ENCODE results near the gene MKRN1. TPM values are rescaled to one million over a fixed set of nuclear protein-coding genes. Genes with fewer than 3 reads are reported as not detected.
A peak's percentile ranks its signal among the peaks of the same experiment; 100 is the strongest.
"Not testable (repeated sequence)": the region's sequence is repeated elsewhere in the genome, so short reads cannot be mapped to it uniquely, and the experiment has no call there.

MKRN1 gene
- total and polyA plus RNA-seq, 2 of the 4 experiments (the other 2 are of a cell fraction) = 47.2 to 83.0 TPM

GRCh38 chr7:140509789-140510188 is 30.5 kb upstream of the MKRN1 start:
- Histone ChIP-seq H3K4me1 (ENCODE audit: control insufficient read depth, insufficient read depth, low read length) (peaks cover 7% of the 10 kb centered on the region), H4K91ac (ENCODE audit: insufficient read depth, low read depth, low read length) (no peak overlapping the region), H2AK9ac (replicated peaks; ENCODE audit: low read depth, low read length, poor library complexity) (no peak overlapping the region), H3K4ac (ENCODE audit: low read depth, low read length) (no peak overlapping the region), H3K36me3 (ENCODE audit: control insufficient read depth, insufficient read depth, low read length) (no peaks in the 10 kb centered on the region), H4K20me1 (ENCODE audit: insufficient read depth, low read length) (no peaks in the 10 kb centered on the region), H3K23ac (ENCODE audit: low read depth, low read length) (no peak overlapping the region), H2BK20ac (ENCODE audit: low read depth, low read length) (no peak overlapping the region), H3K4me2 (ENCODE audit: low read depth, low read length) (no peak overlapping the region), H2BK120ac (ENCODE audit: low read depth, low read length) (no peak overlapping the region), H3K14ac (replicated peaks; ENCODE audit: low read depth, low read length) (no peak overlapping the region), H3K79me1 (ENCODE audit: low read depth in 1 of 2, low read length in 2 of 2) (no peaks in the 10 kb centered on the region), H3K27me3 (ENCODE audit: control insufficient read depth, insufficient read depth, low read length) (no peaks in the 10 kb centered on the region), H3K27ac (ENCODE audit: insufficient read depth, low read length) (no peak overlapping the region), H4K8ac (ENCODE audit: low read depth in 2 of 2, low read length in 2 of 2) (no peak overlapping the region), H3K18ac (ENCODE audit: low read depth, low read length) (no peak overlapping the region), H2AFZ (replicated peaks; ENCODE audit: low read length, poor library complexity) (no peak overlapping the region), H3K9me1 (ENCODE audit: insufficient read depth, low read length) (peaks cover 5% of the 10 kb centered on the region; the same call in 1 of the 2 replicates), H4K5ac (ENCODE audit: low read depth, low read length) (no peak overlapping the region), H2AK5ac (ENCODE audit: low read depth, low read length) (no peak overlapping the region; the same call in 1 of the 2 replicates), H3K4me3 (ENCODE audit: insufficient read depth, low read depth, low read length) (no peak overlapping the region), H3K56ac (ENCODE audit: extremely low read depth, insufficient read depth, low read length) (no peak overlapping the region), H3K9ac (ENCODE audit: low read depth, low read length) (no peak overlapping the region), H3K9me3 (ENCODE audit: control insufficient read depth, insufficient read depth, low read length) (no peaks in the 10 kb centered on the region), H2BK15ac (ENCODE audit: low read depth, low read length) (no peak overlapping the region), H2BK5ac (ENCODE audit: low read depth, low read length, poor library complexity, severe bottlenecking) (no peak overlapping the region)
- dilution Hi-C loops (cut with HindIII; ENCODE audit: low sequenced_read_pairs, unreplicated experiment) (no loop called here), in situ Hi-C loops (cut with MboI; ENCODE audit: low sequenced_read_pairs) (loop anchor here (25.0 kb wide), 1 partner anchor 503 kb away; the partner anchor contains the start of gene MRPS33), intact Hi-C loops (cut with micrococcal nuclease) (no loop called here)
- POLR2A ChIA-PET (ENCODE audit: unreplicated experiment) = no interaction called here
- WGBS, 2 experiments (ENCODE audit: extremely low coverage in 2 of 2, insufficient read length in 1 of 2) = 100% methylated on average over 1 of the region's 5 CpGs; no CpG with 5 or more reads in 1 of the 2 experiments
- CTCF ChIA-PET = no interaction called here
- ATAC-seq (ENCODE audit: low read depth) = no peak
- no peak for DNase-seq
- no peak for TF ChIP-seq MXI1 (IDR thresholded peaks at IDR 0.05; ENCODE audit: borderline replicate concordance, low read depth, low read length)
- no TSS peak for BruUV-seq (replicated peaks)

GRCh38 chr7:140507556-140507955 is 28.3 kb upstream of the MKRN1 start:
- H4K20me1 ChIP-seq (ENCODE audit: insufficient read depth, low read length); H3K27ac ChIP-seq (ENCODE audit: insufficient read depth, low read length); ATAC-seq (ENCODE audit: low read depth); H3K4me3 ChIP-seq (ENCODE audit: insufficient read depth, low read depth, low read length); H2AK9ac ChIP-seq (replicated peaks; ENCODE audit: low read depth, low read length, poor library complexity); H3K9ac ChIP-seq (ENCODE audit: low read depth, low read length); H4K91ac ChIP-seq (ENCODE audit: insufficient read depth, low read depth, low read length); H2BK20ac ChIP-seq (ENCODE audit: low read depth, low read length); H3K14ac ChIP-seq (replicated peaks; ENCODE audit: low read depth, low read length); POLR2A ChIA-PET (ENCODE audit: unreplicated experiment); H3K4me2 ChIP-seq (ENCODE audit: low read depth, low read length); H3K9me1 ChIP-seq (ENCODE audit: insufficient read depth, low read length); dilution Hi-C loops (cut with HindIII; ENCODE audit: low sequenced_read_pairs, unreplicated experiment); H3K4me1 ChIP-seq (ENCODE audit: control insufficient read depth, insufficient read depth, low read length); H2BK5ac ChIP-seq (ENCODE audit: low read depth, low read length, poor library complexity, severe bottlenecking); H2AK5ac ChIP-seq (ENCODE audit: low read depth, low read length); H4K8ac ChIP-seq (ENCODE audit: low read depth in 2 of 2, low read length in 2 of 2); H3K18ac ChIP-seq (ENCODE audit: low read depth, low read length); H3K56ac ChIP-seq (ENCODE audit: extremely low read depth, insufficient read depth, low read length); H2AFZ ChIP-seq (replicated peaks; ENCODE audit: low read length, poor library complexity); DNase-seq; H3K27me3 ChIP-seq (ENCODE audit: control insufficient read depth, insufficient read depth, low read length); BruUV-seq (replicated peaks); H3K9me3 ChIP-seq (ENCODE audit: control insufficient read depth, insufficient read depth, low read length); H3K23ac ChIP-seq (ENCODE audit: low read depth, low read length); intact Hi-C loops (cut with micrococcal nuclease); H3K79me1 ChIP-seq (ENCODE audit: low read depth in 1 of 2, low read length in 2 of 2); H3K36me3 ChIP-seq (ENCODE audit: control insufficient read depth, insufficient read depth, low read length): not testable (repeated sequence)
- WGBS, 2 experiments (ENCODE audit: extremely low coverage in 2 of 2, insufficient read length in 1 of 2) = no CpG with 5 or more reads among the region's 6 CpGs
- Histone ChIP-seq H4K5ac (ENCODE audit: low read depth, low read length) (peak overlapping the region; percentile 19; the same call in 1 of the 2 replicates), H2BK15ac (ENCODE audit: low read depth, low read length) (peak overlapping the region; percentile 70; the same call in 1 of the 3 replicates), H2BK120ac (ENCODE audit: low read depth, low read length) (peak overlapping the region; percentile 19; the same call in 1 of the 2 replicates), H3K4ac (ENCODE audit: low read depth, low read length) (0 out of 2 replicates have a peak overlapping the region, but pooled peaks have one; percentile 54)
- in situ Hi-C loops (cut with MboI; ENCODE audit: low sequenced_read_pairs) = loop anchor here (25.0 kb wide), 1 partner anchor 505 kb away; the partner anchor contains the start of gene MRPS33
- CTCF ChIA-PET = interaction anchor here (0.9 to 1.2 kb wide), 2 partner anchors 9 to 14 kb away, joined by 3 read pairs; no protein-coding TSS in a partner anchor

Measured in IMR-90 (cell line).